ENCODE data around the gene STUB1. TPM values are rescaled to one million over a fixed set of nuclear protein-coding genes. Genes with fewer than 3 reads are reported as not detected.

STUB1 gene
- total RNA-seq, 2 experiments from 2014 or later: 72.4 to 85.5 TPM

DNA sequence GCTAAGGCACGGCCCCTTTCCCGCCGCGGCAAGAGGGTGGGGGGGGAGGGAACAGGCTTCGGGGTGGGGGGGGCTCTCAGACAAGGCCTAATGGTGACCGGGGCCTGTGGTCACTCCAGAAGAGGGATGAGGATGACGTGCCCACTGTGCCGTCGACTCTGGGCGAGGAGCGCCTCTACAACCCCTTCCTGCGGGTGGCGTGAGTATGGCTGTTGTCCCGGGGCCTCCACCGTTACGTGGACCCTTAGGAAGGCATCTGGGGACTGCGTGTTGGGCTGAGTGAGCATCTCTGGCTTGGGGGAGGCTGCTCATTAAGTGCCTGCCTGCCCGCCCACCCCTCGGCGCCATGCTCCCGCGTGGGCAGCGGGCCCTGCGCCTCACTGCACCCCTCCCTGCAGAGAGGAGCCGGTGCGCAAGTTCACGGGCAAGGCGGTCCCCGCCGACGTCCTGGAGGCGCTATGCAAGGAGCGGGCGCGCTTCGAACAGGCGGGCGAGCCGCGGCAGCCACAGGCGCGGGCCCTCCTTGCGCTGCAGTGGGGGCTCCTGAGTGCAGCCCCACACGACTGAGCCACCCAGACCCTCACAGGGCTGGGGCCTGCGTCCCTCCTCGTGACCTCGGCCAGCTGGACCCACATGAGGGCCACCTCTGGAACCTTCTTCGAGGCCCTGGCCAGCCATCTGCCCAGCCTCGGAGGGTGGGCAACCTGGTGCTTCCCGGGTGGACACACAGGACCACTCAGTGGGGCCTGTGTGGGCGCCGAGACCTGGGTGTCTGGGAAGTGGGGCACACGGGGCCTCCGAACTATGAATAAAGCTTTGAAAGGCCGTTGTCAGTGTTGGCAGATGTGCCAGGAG, 48.9 kb downstream of the STUB1 start:
- TF ChIP-seq, protein P1, sequence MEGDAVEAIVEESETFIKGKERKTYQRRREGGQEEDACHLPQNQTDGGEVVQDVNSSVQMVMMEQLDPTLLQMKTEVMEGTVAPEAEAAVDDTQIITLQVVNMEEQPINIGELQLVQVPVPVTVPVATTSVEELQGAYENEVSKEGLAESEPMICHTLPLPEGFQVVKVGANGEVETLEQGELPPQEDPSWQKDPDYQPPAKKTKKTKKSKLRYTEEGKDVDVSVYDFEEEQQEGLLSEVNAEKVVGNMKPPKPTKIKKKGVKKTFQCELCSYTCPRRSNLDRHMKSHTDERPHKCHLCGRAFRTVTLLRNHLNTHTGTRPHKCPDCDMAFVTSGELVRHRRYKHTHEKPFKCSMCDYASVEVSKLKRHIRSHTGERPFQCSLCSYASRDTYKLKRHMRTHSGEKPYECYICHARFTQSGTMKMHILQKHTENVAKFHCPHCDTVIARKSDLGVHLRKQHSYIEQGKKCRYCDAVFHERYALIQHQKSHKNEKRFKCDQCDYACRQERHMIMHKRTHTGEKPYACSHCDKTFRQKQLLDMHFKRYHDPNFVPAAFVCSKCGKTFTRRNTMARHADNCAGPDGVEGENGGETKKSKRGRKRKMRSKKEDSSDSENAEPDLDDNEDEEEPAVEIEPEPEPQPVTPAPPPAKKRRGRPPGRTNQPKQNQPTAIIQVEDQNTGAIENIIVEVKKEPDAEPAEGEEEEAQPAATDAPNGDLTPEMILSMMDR (conservative IDR thresholded peaks at IDR 0.05; ENCODE audit: low read length): no peak
- no peak for TF ChIP-seq EZH2phosphoT487 (IDR thresholded peaks at IDR 0.05; ENCODE audit: borderline replicate concordance, low read depth, low read length)
- BruUV-seq (replicated peaks): TSS peak; percentile 66
- ChIA-PET CTCF (ENCODE audit: unreplicated experiment) (no interaction called here), POLR2A (interaction anchor here (1.2 to 1.3 kb wide), 2 partner anchors 8 kb away, joined by 4 to 8 read pairs; partner anchors contain the start of gene ANTKMT)
- Histone ChIP-seq H2AFZ (ENCODE audit: low read length) (no peak overlapping the region), H3K36me3 (ENCODE audit: insufficient read depth, low read length) (peaks cover 47% of the 10 kb centered on the region), H3K9me3 (ENCODE audit: low read length) (no peaks in the 10 kb centered on the region), H3K4me3 (ENCODE audit: low read depth, low read length, poor library complexity, severe bottlenecking) (no peak overlapping the region), H4K20me1 (ENCODE audit: insufficient read depth, low read length) (no peaks in the 10 kb centered on the region), H3K9me2 (ENCODE audit: insufficient read depth, low read length) (no peaks in the 10 kb centered on the region), H3K79me2 (ENCODE audit: insufficient read depth, low read depth, low read length) (no peaks in the 10 kb centered on the region), H3K4me2 (ENCODE audit: low read length) (peak overlapping the region; percentile 100; the same call in 1 of the 2 replicates), H3K4me1 (ENCODE audit: insufficient read depth, low read length, poor library complexity, severe bottlenecking) (peaks cover 22% of the 10 kb centered on the region), H3K27ac (ENCODE audit: low read depth, low read length, poor library complexity, severe bottlenecking) (peak overlapping the region; percentile 71)
- intact Hi-C loops (cut with micrococcal nuclease; ENCODE audit: unreplicated experiment): no loop called here
- no peak for DNase-seq (ENCODE audit: low spot score)

- Histone ChIP-seq H3K4me1 (ENCODE audit: insufficient read depth, low read length, poor library complexity, severe bottlenecking) (peaks cover 13% of the 10 kb centered on the region), H3K4me3 (ENCODE audit: low read depth, low read length, poor library complexity, severe bottlenecking) (no peak overlapping the region), H3K9me2 (ENCODE audit: insufficient read depth, low read length) (no peaks in the 10 kb centered on the region), H3K9me3 (ENCODE audit: low read length) (no peaks in the 10 kb centered on the region), H3K27ac (ENCODE audit: low read depth, low read length, poor library complexity, severe bottlenecking) (no peak overlapping the region), H3K36me3 (ENCODE audit: insufficient read depth, low read length) (peaks cover 56% of the 10 kb centered on the region), H4K20me1 (ENCODE audit: insufficient read depth, low read length) (no peaks in the 10 kb centered on the region), H3K4me2 (ENCODE audit: low read length) (no peak overlapping the region), H3K79me2 (ENCODE audit: insufficient read depth, low read depth, low read length) (no peaks in the 10 kb centered on the region), H2AFZ (ENCODE audit: low read length) (no peak overlapping the region)
- POLR2A ChIA-PET: interaction anchor here (1.3 kb wide), 1 partner anchor 9 kb away, joined by 4 read pairs; the partner anchor contains the start of gene ANTKMT
- DNase-seq (ENCODE audit: low spot score): no peak
- intact Hi-C loops (cut with micrococcal nuclease; ENCODE audit: unreplicated experiment): no loop called here
- BruUV-seq (replicated peaks): no TSS peak
- CTCF ChIA-PET (ENCODE audit: unreplicated experiment): no interaction called here
- TF ChIP-seq, protein P1 (conservative IDR thresholded peaks at IDR 0.05; ENCODE audit: low read length): no peak
- TF ChIP-seq EZH2phosphoT487 (IDR thresholded peaks at IDR 0.05; ENCODE audit: borderline replicate concordance, low read depth, low read length): no peak
These were observed 49.8 kb downstream of the STUB1 start for GRCh38 chr16:729768-730665.

Measured in OCI-LY7 (cell line).